ENCODE data around the gene PLPPR5.

The PLPPR5 gene

DNA sequence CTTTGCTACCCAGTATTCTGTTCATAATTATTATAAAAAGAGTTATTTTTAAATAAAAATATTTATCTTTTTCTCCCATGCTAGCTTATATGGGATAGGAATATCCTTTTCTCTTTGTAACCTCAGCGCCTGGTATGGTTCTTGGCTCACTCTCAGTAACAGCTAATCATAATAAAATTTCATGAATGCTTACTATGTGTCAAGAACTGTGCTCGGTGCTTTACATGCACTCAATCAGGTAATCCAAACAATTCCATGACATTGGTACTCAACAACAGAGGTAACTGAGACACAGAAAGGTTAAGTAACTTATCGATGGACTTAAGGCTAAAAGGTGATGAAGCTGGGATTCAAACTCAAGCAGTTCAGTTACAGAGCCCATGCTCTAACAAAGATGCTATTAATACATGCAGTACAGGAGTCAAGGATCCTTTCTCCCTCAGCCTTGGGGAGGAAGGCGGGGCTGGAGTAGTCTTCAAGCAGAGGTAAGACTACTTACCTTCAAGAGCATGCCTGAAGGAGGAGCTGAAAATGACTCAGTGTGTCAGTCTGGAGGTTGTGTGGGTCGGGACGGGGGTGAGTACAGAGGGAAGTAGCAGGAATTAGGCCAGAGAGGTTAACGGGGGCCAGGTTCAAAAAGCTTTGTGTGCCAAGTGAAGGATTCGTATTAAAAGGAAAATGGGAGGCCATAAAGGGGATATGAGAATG lies 73.4 kb downstream of the PLPPR5 start:
- no peaks in the 10 kb centered on the region for H3K27me3 ChIP-seq (replicated peaks; ENCODE audit: control insufficient read depth, insufficient read depth, low read length)

DNA sequence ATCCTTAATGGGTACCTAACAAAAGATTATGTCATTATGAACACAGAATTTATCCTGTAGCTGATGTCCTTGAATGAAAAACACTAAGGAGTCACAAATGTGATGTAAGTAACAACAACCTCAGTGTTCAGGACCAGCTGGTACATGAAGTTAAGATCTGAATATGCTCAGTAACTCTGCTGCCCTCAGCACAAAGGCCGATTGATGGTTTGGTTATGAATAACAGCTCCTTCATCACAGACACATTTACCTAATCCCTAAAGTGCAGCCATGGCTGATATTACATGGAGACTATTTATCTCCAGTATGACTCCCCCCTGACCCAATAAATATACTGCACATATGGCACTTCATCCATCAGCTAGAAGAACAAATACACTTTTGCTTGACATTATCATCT lies 75.2 kb downstream of the PLPPR5 start:
- Histone ChIP-seq H3K4me3 (ENCODE audit: low read length) (no peak overlapping the region), H3K36me3 (ENCODE audit: control insufficient read depth, insufficient read depth, low read length, severe bottlenecking) (no peaks in the 10 kb centered on the region), H3K9ac (ENCODE audit: low read length) (no peak overlapping the region), H3K4me1 (ENCODE audit: control insufficient read depth, insufficient read depth, low read length) (no peaks in the 10 kb centered on the region), H3K27me3 (replicated peaks; ENCODE audit: control insufficient read depth, insufficient read depth, low read length) (no peaks in the 10 kb centered on the region), H3K9me3 (ENCODE audit: control insufficient read depth, low read length) (no peaks in the 10 kb centered on the region)
- no peak for DNase-seq (ENCODE audit: low read depth)

More for the DNA sequence above, 73.4 kb downstream of the PLPPR5 start:
- no peaks in the 10 kb centered on the region for H3K36me3 ChIP-seq (ENCODE audit: control insufficient read depth, insufficient read depth, low read length, severe bottlenecking)
- no peak overlapping the region for H3K9ac ChIP-seq (ENCODE audit: low read length)
- H3K4me3 ChIP-seq (ENCODE audit: low read length), result no peak overlapping the region
- no peak for DNase-seq (ENCODE audit: low read depth)
- H3K4me1 ChIP-seq (ENCODE audit: control insufficient read depth, insufficient read depth, low read length), result no peaks in the 10 kb centered on the region
- no peaks in the 10 kb centered on the region for H3K9me3 ChIP-seq (ENCODE audit: control insufficient read depth, low read length)

DNA sequence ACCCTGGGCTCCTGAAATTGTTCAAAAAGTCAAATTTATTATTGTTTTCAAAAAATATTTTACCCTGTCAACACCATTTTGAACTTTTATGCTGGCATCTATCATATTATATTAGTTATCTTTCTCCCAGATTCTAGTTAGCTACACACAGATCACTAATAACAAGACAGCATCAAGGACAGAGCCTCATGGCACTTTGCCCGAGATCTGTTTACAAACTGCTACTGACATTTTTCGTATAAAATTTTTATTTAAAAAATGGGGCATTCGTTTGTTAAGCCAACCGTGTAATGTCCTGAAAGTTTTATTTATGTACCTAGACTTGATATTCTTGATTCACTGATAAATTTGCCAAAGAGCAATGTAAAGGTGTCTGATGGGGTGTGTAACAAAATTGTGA lies 78.1 kb downstream of the PLPPR5 start:
- H3K27me3 ChIP-seq (replicated peaks; ENCODE audit: control insufficient read depth, insufficient read depth, low read length), result no peaks in the 10 kb centered on the region
- no peak overlapping the region for H3K4me3 ChIP-seq (ENCODE audit: low read length)
- no peaks in the 10 kb centered on the region for H3K36me3 ChIP-seq (ENCODE audit: control insufficient read depth, insufficient read depth, low read length, severe bottlenecking)
- H3K4me1 ChIP-seq (ENCODE audit: control insufficient read depth, insufficient read depth, low read length), result no peaks in the 10 kb centered on the region
- no peaks in the 10 kb centered on the region for H3K9me3 ChIP-seq (ENCODE audit: control insufficient read depth, low read length)
- no peak for DNase-seq (ENCODE audit: low read depth)
- H3K9ac ChIP-seq (ENCODE audit: low read length), result no peak overlapping the region

DNA sequence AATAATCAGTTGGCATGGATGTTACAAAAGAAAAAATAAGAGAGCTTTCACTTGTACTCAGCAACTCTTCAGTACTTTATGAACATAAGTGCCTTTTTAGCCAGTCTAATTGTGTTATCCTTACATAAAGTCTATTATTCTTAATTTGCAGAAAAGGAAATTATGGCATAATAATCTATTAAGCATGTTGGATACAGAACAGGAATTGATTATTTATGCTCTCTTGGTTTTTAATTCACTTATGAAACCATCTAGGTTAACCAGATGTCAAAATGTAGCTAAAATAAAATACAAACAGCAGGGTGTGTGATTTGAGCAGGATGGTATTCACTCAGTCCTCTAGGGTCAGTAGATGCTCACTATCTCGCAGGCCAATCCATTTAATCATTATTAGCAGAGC lies 79.7 kb downstream of the PLPPR5 start:
- Histone ChIP-seq H3K36me3 (ENCODE audit: control insufficient read depth, insufficient read depth, low read length, severe bottlenecking) (no peaks in the 10 kb centered on the region), H3K9me3 (ENCODE audit: control insufficient read depth, low read length) (no peaks in the 10 kb centered on the region), H3K27me3 (replicated peaks; ENCODE audit: control insufficient read depth, insufficient read depth, low read length) (no peaks in the 10 kb centered on the region), H3K4me1 (ENCODE audit: control insufficient read depth, insufficient read depth, low read length) (no peaks in the 10 kb centered on the region), H3K4me3 (ENCODE audit: low read length) (no peak overlapping the region), H3K9ac (ENCODE audit: low read length) (no peak overlapping the region)
- DNase-seq (ENCODE audit: low read depth), result no peak

DNA sequence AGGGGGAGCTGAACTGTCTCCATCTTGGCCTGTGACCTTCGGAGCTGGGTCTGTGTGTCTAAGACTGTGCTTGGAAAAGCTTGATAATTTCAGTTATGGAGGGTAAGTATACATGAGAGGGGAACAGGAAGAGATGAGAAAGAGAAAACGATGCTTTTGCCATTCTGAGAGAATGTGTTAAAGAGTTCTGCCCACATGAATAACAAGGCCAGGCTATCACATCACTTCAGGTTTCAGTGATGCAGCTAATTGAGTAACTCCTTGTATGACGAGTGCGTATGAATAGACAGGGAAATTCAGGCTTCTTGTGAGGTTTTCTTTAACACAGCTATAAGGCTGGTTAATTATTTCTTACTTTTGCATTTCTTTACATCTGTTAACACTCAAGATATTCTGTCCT lies 81.0 kb downstream of the PLPPR5 start:
- Histone ChIP-seq H3K9me3 (ENCODE audit: control insufficient read depth, low read length) (no peaks in the 10 kb centered on the region), H3K36me3 (ENCODE audit: control insufficient read depth, insufficient read depth, low read length, severe bottlenecking) (no peaks in the 10 kb centered on the region), H3K4me1 (ENCODE audit: control insufficient read depth, insufficient read depth, low read length) (no peaks in the 10 kb centered on the region), H3K27me3 (replicated peaks; ENCODE audit: control insufficient read depth, insufficient read depth, low read length) (no peaks in the 10 kb centered on the region), H3K4me3 (ENCODE audit: low read length) (no peak overlapping the region), H3K9ac (ENCODE audit: low read length) (no peak overlapping the region)
- no peak for DNase-seq (ENCODE audit: low read depth)

DNA sequence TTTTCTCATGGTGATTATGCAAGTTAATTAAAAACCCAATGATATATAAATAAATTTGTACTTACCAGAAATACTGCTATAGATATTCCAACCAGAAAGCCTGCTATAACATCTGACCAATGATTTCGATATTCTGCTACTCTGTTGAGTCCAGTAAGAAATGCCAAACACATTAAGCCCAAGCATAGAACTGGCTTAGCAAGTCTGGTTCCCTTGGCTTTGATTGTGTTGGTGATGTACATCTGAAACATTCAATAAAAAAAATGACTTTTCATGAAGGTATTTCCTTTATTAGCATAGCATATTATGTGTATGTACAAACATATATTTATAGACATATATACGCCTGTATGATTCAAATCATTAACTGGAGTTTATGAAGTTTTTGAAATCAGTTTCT lies 82.8 kb downstream of the PLPPR5 start:
- no peaks in the 10 kb centered on the region for H3K9me3 ChIP-seq (ENCODE audit: control insufficient read depth, low read length)
- no peak for DNase-seq (ENCODE audit: low read depth)
- H3K27me3 ChIP-seq (replicated peaks; ENCODE audit: control insufficient read depth, insufficient read depth, low read length), result no peaks in the 10 kb centered on the region
- H3K4me3 ChIP-seq (ENCODE audit: low read length), result no peak overlapping the region
- no peak overlapping the region for H3K9ac ChIP-seq (ENCODE audit: low read length)
- H3K4me1 ChIP-seq (ENCODE audit: control insufficient read depth, insufficient read depth, low read length), result no peaks in the 10 kb centered on the region
- H3K36me3 ChIP-seq (ENCODE audit: control insufficient read depth, insufficient read depth, low read length, severe bottlenecking), result no peaks in the 10 kb centered on the region

DNA sequence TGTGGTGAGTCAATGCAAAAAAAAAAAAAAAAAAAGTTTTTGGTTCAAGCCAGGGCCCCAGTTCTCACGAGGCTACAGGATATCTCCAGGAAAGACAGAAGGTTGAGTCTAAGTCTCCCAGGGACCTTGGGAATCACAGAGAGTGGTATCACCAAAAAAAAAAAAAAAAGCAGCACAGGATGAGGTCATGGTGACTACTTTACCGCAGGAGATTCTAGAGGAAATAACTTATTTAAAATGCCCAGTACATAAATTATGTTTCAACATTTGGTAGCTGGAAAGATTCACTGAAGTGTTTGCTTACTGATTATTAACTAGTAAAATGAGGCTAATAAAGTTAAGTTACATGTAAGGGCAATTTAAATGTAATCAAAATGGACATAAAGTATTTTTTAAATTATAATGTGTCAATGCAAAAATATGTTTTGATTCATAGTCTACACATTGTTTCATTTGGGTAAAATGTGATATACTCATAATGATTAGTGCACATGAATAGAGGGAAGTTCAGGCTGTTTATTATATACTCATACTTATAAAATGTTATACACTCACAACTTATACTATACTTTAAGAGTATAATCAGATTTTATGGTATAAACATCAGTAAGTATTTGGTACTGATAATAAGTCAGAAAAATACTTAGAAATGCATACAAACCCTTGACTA lies 84.1 kb downstream of the PLPPR5 start:
- Histone ChIP-seq H3K36me3 (ENCODE audit: control insufficient read depth, insufficient read depth, low read length, severe bottlenecking) (no peaks in the 10 kb centered on the region), H3K9ac (ENCODE audit: low read length) (no peak overlapping the region), H3K27me3 (replicated peaks; ENCODE audit: control insufficient read depth, insufficient read depth, low read length) (no peaks in the 10 kb centered on the region), H3K4me3 (ENCODE audit: low read length) (no peak overlapping the region), H3K4me1 (ENCODE audit: control insufficient read depth, insufficient read depth, low read length) (no peaks in the 10 kb centered on the region), H3K9me3 (ENCODE audit: control insufficient read depth, low read length) (no peaks in the 10 kb centered on the region)
- DNase-seq (ENCODE audit: low read depth), result peak; percentile 52

DNA sequence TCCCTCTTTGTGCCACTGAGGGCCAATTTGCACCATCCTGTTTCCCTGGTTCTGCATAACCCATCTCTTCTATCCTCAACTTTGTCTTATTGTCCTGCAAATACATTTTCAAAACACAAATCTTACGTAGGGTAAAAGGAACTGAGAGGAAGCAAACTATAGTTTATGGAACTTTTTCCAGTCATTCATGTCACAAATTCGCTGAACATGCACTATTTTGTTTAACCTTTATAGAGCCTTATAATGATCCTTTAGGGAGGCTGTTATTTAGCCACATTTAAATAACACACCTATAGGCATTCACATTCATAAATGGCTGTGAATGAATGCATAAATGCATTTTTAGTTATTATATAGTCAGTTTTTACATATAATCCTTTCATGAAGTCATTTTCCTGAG lies 85.0 kb downstream of the PLPPR5 start:
- Histone ChIP-seq H3K9me3 (ENCODE audit: control insufficient read depth, low read length) (no peaks in the 10 kb centered on the region), H3K9ac (ENCODE audit: low read length) (no peak overlapping the region), H3K36me3 (ENCODE audit: control insufficient read depth, insufficient read depth, low read length, severe bottlenecking) (no peaks in the 10 kb centered on the region), H3K4me1 (ENCODE audit: control insufficient read depth, insufficient read depth, low read length) (no peaks in the 10 kb centered on the region), H3K4me3 (ENCODE audit: low read length) (no peak overlapping the region), H3K27me3 (replicated peaks; ENCODE audit: control insufficient read depth, insufficient read depth, low read length) (no peaks in the 10 kb centered on the region)
- no peak for DNase-seq (ENCODE audit: low read depth)

DNA sequence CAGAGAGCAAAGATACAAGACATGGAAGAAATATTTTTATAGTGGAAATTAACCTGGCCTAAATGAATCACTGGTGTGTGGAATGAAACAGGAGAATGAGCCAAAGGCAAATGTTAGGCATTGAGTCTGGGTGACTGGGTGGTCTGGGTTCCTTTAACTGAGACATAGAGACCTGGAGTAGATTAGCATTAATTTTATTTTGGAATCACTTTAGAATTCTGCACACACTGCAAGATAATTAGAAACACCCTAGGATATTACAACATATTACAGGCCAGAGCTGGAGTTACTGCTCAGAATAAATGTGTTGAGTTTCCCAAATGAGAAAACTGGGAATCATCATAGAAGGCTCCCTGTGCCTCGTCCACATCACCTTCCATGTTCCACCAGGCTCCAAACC lies 85.5 kb downstream of the PLPPR5 start:
- H3K36me3 ChIP-seq (ENCODE audit: control insufficient read depth, insufficient read depth, low read length, severe bottlenecking), result no peaks in the 10 kb centered on the region
- H3K4me1 ChIP-seq (ENCODE audit: control insufficient read depth, insufficient read depth, low read length), result no peaks in the 10 kb centered on the region
- no peaks in the 10 kb centered on the region for H3K9me3 ChIP-seq (ENCODE audit: control insufficient read depth, low read length)
- H3K4me3 ChIP-seq (ENCODE audit: low read length), result no peak overlapping the region
- DNase-seq (ENCODE audit: low read depth), result peak; percentile 56
- H3K27me3 ChIP-seq (replicated peaks; ENCODE audit: control insufficient read depth, insufficient read depth, low read length), result no peaks in the 10 kb centered on the region
- no peak overlapping the region for H3K9ac ChIP-seq (ENCODE audit: low read length)

DNA sequence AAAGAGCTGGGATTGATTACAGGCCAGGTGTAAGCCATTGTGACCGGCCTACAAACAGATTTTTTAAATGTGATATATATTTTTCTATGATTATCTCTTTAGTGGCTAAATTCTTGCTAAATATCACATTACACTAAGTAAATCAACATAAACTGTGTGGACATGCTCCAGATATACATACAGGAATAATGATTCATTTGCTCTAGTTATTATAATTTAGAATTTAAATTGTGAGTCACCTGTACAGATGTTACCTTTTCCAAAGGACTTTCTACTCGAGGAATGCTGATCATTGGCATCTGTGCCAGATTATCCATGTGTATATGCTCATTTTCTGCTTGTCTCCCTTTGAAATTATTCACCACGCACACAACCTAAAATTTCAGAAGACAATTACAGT lies 90.1 kb downstream of the PLPPR5 start:
- Histone ChIP-seq H3K9ac (ENCODE audit: low read length) (no peak overlapping the region), H3K27me3 (replicated peaks; ENCODE audit: control insufficient read depth, insufficient read depth, low read length) (no peaks in the 10 kb centered on the region), H3K36me3 (ENCODE audit: control insufficient read depth, insufficient read depth, low read length, severe bottlenecking) (no peaks in the 10 kb centered on the region), H3K4me1 (ENCODE audit: control insufficient read depth, insufficient read depth, low read length) (no peaks in the 10 kb centered on the region), H3K9me3 (ENCODE audit: control insufficient read depth, low read length) (no peaks in the 10 kb centered on the region), H3K4me3 (ENCODE audit: low read length) (no peak overlapping the region)
- DNase-seq (ENCODE audit: low read depth), result no peak

DNA sequence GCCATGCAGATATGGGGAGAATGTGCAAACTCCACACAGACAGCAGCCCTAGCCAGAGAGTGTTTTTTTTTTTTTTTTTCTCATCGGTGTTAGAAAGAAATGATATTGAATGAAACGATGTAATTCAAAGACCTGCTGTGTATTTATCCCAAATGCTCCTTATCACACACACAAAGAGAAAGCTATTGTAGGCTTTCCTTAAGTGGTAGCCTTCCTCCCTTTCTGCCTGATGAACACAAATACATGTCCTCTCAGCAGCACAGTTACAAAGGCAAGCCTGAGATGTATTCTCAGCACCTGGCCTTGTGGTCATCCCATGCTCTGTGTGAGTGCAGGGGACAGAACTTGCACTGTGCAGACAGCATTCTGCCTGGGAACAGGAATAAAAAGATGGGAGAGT lies 93.8 kb downstream of the PLPPR5 start:
- H3K9me3 ChIP-seq (ENCODE audit: control insufficient read depth, low read length), result no peaks in the 10 kb centered on the region
- H3K9ac ChIP-seq (ENCODE audit: low read length), result no peak overlapping the region

DNA sequence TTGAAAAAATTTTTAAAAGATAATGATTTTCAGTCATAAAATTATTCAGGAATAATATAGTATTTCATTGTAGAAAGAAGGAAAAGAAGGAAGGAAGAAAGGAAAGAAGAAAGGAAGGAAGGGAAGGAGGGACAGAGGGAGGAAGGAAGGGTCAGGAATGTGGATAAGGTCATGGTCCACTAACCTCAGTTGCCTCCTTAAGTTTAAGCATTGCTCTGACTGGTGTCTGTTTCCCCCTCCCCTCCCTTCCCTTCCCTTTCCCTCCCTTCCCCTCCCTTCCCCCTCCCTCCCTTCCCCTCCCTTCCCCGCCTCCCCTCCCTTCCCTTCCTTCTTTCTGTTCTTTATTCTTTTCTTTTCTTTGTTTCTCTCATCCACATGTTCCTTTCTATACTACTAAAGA lies 95.7 kb downstream of the PLPPR5 start:
- H3K9me3 ChIP-seq (ENCODE audit: control insufficient read depth, low read length), result no peaks in the 10 kb centered on the region
- no peaks in the 10 kb centered on the region for H3K27me3 ChIP-seq (replicated peaks; ENCODE audit: control insufficient read depth, insufficient read depth, low read length)
- no peaks in the 10 kb centered on the region for H3K36me3 ChIP-seq (ENCODE audit: control insufficient read depth, insufficient read depth, low read length, severe bottlenecking)
- no peak for DNase-seq (ENCODE audit: low read depth)
- H3K4me3 ChIP-seq (ENCODE audit: low read length), result no peak overlapping the region
- H3K4me1 ChIP-seq (ENCODE audit: control insufficient read depth, insufficient read depth, low read length), result no peaks in the 10 kb centered on the region
- H3K9ac ChIP-seq (ENCODE audit: low read length), result no peak overlapping the region

More for the DNA sequence above, 93.8 kb downstream of the PLPPR5 start:
- Histone ChIP-seq H3K36me3 (ENCODE audit: control insufficient read depth, insufficient read depth, low read length, severe bottlenecking) (no peaks in the 10 kb centered on the region), H3K4me1 (ENCODE audit: control insufficient read depth, insufficient read depth, low read length) (no peaks in the 10 kb centered on the region), H3K4me3 (ENCODE audit: low read length) (no peak overlapping the region), H3K27me3 (replicated peaks; ENCODE audit: control insufficient read depth, insufficient read depth, low read length) (no peaks in the 10 kb centered on the region)
- DNase-seq (ENCODE audit: low read depth), result no peak
